ENCODE data around the gene SLC66A1.

The SLC66A1 gene

DNA sequence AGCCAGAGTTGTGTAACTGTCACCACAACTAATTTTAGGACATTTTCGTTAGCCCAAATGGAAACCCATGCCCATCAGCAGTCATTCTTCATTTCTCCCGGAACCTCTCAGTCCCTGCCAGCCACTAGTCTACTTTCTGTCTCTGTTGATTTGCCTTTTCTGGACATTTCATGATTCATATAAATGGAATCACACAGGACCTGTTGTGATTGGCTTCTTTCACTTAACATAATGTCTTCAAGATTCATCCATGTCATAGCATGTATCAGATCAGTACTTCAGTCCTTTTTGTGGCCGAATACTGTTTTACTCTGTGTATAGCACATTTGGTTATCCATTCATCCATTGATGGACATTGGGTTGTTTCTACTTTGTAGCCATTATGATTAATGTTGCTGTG is 7.1 kb downstream of the SLC66A1 start:
- Histone ChIP-seq H3K4me3 (replicated peaks; ENCODE audit: insufficient read depth, low read length) (no peak overlapping the region), H3K27ac (replicated peaks) (no peak overlapping the region), H3K27me3 (ENCODE audit: insufficient read depth, poor library complexity, severe bottlenecking) (no peaks in the 10 kb centered on the region)
- no peak for DNase-seq (ENCODE audit: low read depth in 1 of 2, low spot score in 1 of 2)
- no peak for TF ChIP-seq POLR2AphosphoS5 (IDR thresholded peaks at IDR 0.05; ENCODE audit: low read depth)
- no peak for TF ChIP-seq SPI1 (IDR thresholded peaks at IDR 0.05; ENCODE audit: borderline replicate concordance, low read depth)
- no peak for TF ChIP-seq GABPA (IDR thresholded peaks at IDR 0.05; ENCODE audit: low read depth)
- TF ChIP-seq, protein P1, sequence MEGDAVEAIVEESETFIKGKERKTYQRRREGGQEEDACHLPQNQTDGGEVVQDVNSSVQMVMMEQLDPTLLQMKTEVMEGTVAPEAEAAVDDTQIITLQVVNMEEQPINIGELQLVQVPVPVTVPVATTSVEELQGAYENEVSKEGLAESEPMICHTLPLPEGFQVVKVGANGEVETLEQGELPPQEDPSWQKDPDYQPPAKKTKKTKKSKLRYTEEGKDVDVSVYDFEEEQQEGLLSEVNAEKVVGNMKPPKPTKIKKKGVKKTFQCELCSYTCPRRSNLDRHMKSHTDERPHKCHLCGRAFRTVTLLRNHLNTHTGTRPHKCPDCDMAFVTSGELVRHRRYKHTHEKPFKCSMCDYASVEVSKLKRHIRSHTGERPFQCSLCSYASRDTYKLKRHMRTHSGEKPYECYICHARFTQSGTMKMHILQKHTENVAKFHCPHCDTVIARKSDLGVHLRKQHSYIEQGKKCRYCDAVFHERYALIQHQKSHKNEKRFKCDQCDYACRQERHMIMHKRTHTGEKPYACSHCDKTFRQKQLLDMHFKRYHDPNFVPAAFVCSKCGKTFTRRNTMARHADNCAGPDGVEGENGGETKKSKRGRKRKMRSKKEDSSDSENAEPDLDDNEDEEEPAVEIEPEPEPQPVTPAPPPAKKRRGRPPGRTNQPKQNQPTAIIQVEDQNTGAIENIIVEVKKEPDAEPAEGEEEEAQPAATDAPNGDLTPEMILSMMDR (IDR thresholded peaks at IDR 0.05; ENCODE audit: insufficient read depth, low read length), result no peak

DNA sequence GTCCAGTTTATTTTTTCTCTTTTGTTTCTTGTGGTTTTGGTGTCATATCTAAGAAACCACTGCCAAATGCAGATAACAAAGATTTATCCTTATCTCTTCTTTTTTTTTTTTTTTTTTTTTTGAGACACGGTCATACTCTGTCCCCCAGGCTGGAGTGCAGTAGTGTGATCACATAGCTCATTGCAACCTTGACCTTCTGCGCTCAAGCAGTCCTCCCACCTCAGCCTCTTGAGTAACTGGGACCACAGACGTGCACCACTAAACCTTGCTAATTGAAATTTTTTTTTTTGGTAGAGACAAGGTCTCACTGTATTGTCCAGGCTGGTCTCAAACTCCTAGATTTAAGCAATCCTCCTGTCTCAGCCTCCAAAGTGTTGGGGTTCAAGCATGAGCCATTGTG is 8.9 kb downstream of the SLC66A1 start:
- no peak for DNase-seq (ENCODE audit: low read depth in 1 of 2, low spot score in 1 of 2)
- TF ChIP-seq SPI1 (IDR thresholded peaks at IDR 0.05; ENCODE audit: borderline replicate concordance, low read depth) (no peak), POLR2AphosphoS5 (IDR thresholded peaks at IDR 0.05; ENCODE audit: low read depth) (no peak), GABPA (IDR thresholded peaks at IDR 0.05; ENCODE audit: low read depth) (no peak)
- TF ChIP-seq, protein P1 (IDR thresholded peaks at IDR 0.05; ENCODE audit: insufficient read depth, low read length), result no peak
- TF ChIP-seq, protein P2, sequence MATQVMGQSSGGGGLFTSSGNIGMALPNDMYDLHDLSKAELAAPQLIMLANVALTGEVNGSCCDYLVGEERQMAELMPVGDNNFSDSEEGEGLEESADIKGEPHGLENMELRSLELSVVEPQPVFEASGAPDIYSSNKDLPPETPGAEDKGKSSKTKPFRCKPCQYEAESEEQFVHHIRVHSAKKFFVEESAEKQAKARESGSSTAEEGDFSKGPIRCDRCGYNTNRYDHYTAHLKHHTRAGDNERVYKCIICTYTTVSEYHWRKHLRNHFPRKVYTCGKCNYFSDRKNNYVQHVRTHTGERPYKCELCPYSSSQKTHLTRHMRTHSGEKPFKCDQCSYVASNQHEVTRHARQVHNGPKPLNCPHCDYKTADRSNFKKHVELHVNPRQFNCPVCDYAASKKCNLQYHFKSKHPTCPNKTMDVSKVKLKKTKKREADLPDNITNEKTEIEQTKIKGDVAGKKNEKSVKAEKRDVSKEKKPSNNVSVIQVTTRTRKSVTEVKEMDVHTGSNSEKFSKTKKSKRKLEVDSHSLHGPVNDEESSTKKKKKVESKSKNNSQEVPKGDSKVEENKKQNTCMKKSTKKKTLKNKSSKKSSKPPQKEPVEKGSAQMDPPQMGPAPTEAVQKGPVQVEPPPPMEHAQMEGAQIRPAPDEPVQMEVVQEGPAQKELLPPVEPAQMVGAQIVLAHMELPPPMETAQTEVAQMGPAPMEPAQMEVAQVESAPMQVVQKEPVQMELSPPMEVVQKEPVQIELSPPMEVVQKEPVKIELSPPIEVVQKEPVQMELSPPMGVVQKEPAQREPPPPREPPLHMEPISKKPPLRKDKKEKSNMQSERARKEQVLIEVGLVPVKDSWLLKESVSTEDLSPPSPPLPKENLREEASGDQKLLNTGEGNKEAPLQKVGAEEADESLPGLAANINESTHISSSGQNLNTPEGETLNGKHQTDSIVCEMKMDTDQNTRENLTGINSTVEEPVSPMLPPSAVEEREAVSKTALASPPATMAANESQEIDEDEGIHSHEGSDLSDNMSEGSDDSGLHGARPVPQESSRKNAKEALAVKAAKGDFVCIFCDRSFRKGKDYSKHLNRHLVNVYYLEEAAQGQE (IDR thresholded peaks at IDR 0.05; ENCODE audit: insufficient replicate concordance, low read depth), result no peak
- Histone ChIP-seq H3K27ac (replicated peaks) (no peak overlapping the region), H3K27me3 (ENCODE audit: insufficient read depth, poor library complexity, severe bottlenecking) (no peaks in the 10 kb centered on the region), H3K4me3 (replicated peaks; ENCODE audit: insufficient read depth, low read length) (no peak overlapping the region)

DNA sequence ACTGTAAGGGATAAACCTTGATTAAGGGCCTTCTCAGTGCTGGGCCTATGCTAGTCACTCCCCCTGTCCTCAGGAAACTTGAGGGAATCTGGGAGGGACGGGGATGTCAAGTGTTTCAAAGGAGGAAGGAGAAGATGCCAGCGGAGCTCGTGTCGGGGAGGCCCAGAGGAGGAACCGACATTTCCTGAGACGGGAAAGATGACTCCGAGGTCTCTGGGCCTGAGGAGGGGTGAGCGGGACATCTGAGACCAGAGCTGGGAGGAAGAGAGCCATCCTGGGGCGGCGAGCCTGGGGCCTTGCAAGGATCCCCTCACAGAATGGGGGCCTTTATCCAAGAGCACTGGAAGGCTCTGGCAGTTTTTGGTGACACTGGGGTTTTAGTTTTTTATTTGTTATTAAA is 10.4 kb downstream of the SLC66A1 start:
- no peaks in the 10 kb centered on the region for H3K27me3 ChIP-seq (ENCODE audit: insufficient read depth, poor library complexity, severe bottlenecking)
- H3K4me3 ChIP-seq (replicated peaks; ENCODE audit: insufficient read depth, low read length), result no peak overlapping the region
- TF ChIP-seq, protein P1 (IDR thresholded peaks at IDR 0.05; ENCODE audit: insufficient read depth, low read length), result no peak
- TF ChIP-seq POLR2AphosphoS5 (IDR thresholded peaks at IDR 0.05; ENCODE audit: low read depth) (no peak), GABPA (IDR thresholded peaks at IDR 0.05; ENCODE audit: low read depth) (no peak), SPI1 (IDR thresholded peaks at IDR 0.05; ENCODE audit: borderline replicate concordance, low read depth) (no peak)
- TF ChIP-seq, protein P2 (IDR thresholded peaks at IDR 0.05; ENCODE audit: insufficient replicate concordance, low read depth), result no peak
- no peak overlapping the region for H3K27ac ChIP-seq (replicated peaks)
- DNase-seq (ENCODE audit: low read depth in 1 of 2, low spot score in 1 of 2), result no peak

DNA sequence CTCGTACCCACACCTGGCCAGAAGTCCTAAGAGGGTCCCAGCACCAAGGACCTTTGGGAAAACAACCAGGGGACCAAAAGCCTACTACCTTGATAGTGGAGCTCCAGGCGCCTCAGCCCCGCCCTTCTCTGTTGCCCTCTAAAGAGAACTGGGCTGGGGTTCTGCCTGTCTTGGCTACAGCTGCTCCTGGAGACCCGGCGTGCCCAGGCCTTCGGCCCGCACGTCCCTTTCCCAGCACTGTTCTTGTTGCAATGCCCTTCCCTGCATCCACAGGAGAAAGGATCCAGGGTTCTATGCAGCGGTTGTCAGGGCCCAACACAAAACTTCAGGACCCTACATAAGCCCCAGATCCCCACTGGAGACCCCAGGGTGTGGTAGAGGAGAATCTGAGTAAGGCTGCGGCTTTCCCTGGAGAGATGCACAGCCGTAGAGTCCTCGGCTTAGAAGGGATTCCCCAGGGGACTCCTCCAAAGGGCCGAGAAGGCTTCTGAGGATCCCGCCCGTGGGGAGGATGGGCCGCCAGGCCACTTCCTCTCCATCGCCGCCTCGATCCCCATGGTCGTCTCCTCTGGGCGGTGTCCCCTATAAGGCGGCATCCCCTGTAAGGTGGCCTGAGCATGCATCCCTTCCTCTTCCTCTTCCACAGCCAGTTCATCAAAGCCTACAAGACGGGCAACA is 12.0 kb downstream of the SLC66A1 start:
- no peak overlapping the region for H3K27ac ChIP-seq (replicated peaks)
- DNase-seq (ENCODE audit: low read depth in 1 of 2, low spot score in 1 of 2), result no peak
- TF ChIP-seq, protein P2 (IDR thresholded peaks at IDR 0.05; ENCODE audit: insufficient replicate concordance, low read depth), result no peak
- TF ChIP-seq, protein P1 (IDR thresholded peaks at IDR 0.05; ENCODE audit: insufficient read depth, low read length), result no peak
- TF ChIP-seq GABPA (IDR thresholded peaks at IDR 0.05; ENCODE audit: low read depth) (no peak), SPI1 (IDR thresholded peaks at IDR 0.05; ENCODE audit: borderline replicate concordance, low read depth) (no peak), POLR2AphosphoS5 (IDR thresholded peaks at IDR 0.05; ENCODE audit: low read depth) (no peak)
- no peak overlapping the region for H3K4me3 ChIP-seq (replicated peaks; ENCODE audit: insufficient read depth, low read length)
- H3K27me3 ChIP-seq (ENCODE audit: insufficient read depth, poor library complexity, severe bottlenecking), result no peaks in the 10 kb centered on the region

Data from HL-60 (cell line).